Renal pelvis (tissue), 4 donors: ENCODE results near the gene RAB28. TPM values are rescaled to one million over a fixed set of nuclear protein-coding genes. Genes with fewer than 3 reads are reported as not detected.

ENCODE experiments used
- DNase-seq: peaks from one replicate; pipeline ENCODE4 v3.0.0-alpha.2; 2013
- polyA plus RNA-seq, 3 donors: library from polyadenylated mRNA; unstranded; fragments of 120-200 nt; gene quantifications; one replicate each; pipeline ENCODE4 v1.2.1, GENCODE V29; 2013; ENCODE audit not compliant: insufficient read length in 3 of 3

The RAB28 gene
- polyA plus RNA-seq, 3 donors: 27.8 to 35.3 (median 33.7) TPM

DNA sequence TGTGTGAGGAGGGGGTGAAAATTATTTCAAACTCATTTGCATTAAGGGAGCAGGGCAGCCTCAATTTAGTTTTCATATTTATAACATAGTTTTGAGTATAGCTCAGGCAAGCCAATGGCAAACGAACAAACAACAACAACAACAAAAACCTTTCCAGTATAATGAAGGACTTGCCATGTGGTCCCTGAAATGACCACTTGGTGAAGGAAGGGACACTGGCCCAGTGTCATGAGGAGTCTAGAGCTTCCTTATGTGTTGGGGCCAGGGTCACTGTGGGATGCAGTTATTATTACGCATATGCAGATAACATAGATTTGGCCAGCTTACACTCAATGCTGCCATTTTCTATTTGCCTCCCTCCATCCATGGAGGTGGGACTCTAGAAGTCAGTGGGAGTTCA, 36.9 kb upstream of the RAB28 start:
- DNase-seq: no peak

DNA sequence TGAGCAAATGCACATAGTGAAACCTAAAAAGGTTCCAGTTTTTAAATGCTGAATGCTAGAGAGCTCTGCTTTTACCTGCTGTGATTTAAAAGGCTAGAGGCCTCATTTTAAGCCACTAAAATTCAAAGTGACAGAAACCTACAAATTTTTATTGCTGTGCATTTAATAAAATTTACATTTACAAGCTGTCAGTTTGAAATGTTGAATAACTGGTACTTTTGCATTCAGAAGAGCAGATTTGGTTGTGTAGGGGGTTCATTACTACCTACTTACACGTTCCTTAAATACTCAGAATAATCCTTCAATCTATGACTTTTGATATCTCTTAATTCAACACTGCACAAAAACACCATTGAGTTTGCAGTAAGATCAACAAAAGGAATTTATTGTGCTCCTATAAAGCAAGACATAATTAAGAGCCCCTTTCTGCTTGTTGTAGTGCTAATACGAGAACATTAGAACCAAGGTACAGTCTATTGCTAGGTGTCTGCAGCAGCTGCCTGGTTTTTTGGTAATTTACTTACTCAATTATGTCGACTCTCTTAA, 32.2 kb upstream of the RAB28 start:
- DNase-seq: no peak

DNA sequence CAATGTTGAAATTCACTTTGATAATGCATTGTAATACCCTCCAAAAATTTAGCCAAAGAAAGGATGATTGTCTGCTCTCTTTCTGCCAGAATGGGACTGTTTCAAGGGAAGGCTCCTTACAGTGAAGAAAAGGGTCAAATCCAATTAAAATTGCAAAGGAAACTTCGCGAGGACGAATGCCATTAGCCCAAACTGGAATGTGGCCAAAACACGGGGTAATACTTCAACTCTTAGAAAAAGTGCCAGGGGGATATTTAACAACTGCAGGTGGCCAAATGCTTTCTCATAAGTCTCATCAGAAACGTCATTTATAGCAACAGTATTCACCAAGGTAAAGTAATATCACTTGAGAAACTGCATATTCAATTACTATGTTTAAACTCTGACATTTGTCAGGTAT, 31.1 kb upstream of the RAB28 start:
- no peak for DNase-seq

DNA sequence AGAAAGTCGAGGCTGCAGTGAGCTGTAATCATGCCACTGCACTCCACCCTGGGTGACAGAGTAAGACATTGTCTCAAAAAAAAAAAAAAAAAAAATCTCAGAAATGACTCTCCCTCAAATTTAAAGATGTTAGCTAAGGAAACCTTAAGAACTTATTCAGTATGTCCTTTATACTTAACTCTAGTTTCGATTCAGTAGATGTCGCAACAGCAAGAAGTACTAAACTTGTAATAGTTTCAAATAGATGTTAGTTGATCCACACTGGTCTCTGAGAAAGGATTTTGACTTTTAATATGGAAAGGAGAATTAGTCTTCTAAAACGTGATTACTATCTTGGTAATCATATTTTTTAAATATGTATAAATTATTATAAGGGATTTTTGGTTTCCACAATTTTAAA, 30.6 kb upstream of the RAB28 start:
- DNase-seq: no peak

DNA sequence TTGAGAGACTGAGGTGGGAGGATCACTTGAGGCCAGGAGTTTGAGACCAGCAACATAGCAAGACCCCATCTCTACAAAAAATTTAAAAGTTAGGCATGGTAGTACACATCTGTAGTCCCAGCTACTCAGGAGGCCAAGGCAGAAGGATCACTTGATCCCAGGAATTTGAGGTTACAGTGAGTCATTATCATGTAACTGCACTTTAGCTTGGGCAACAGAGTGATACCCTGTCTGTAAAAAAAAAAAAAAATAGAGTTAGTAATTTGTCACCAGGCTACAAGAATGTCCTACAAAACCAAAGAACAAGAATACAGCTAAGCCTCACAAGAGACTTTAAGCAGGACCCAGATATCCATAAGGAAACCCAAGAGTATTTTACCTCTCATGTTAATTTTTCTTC, 27.0 kb upstream of the RAB28 start:
- no peak for DNase-seq

DNA sequence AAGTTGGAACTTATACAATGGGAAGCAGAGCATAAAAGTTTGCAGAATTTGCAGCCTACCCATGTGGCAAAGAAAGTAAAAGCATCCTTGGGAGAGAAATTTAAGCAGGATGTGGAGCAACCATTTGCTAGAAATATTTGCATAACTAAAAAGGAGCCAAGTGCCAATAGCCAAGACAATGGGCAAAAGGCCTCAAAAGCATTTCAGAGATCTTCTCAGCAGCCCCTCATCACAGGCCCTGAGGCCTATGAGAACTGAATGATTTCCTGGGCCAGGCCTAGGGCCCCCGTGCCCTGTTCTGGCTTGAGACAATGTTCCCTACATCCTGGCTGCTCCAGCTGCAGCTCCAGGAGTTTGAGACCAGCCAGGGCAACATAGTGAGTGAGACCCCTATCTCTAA, 25.3 kb upstream of the RAB28 start:
- DNase-seq: no peak

DNA sequence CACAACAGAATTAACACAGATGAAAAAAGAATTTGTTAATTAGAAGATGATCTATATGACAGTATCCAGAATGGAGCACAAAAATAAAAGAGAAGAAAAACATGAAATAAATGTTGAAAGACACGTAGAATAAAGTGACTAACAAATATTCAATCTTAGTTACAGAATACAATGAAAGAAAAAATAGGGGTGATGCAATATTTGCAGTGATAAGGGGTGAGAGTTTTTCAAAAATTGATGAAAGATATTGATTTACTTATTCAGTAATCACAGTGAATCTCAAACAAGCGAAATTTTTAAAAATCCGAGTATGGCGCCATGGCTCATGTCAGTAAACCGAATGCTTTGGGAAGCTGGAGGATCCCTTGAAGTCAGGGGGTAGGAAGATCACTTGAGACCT, 20.2 kb upstream of the RAB28 start:
- no peak for DNase-seq

DNA sequence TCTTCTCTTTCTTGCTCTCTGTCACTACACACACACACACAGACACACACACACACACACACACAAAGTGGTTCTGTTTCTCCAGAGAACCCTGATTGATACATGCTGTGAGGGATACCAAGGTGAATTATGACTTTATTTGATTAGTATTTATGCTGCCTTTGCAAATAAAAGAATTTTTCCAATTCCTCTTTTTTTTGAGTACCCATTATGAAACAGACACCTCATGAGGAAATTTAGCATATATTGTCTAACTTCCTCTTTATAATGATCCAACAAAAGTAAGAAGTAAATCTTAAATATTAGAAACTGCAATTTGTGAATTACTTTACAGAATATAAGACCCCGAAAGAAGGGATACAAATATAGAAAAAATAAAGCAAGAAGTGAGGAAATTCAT, 14.3 kb upstream of the RAB28 start:
- no peak for DNase-seq

DNA sequence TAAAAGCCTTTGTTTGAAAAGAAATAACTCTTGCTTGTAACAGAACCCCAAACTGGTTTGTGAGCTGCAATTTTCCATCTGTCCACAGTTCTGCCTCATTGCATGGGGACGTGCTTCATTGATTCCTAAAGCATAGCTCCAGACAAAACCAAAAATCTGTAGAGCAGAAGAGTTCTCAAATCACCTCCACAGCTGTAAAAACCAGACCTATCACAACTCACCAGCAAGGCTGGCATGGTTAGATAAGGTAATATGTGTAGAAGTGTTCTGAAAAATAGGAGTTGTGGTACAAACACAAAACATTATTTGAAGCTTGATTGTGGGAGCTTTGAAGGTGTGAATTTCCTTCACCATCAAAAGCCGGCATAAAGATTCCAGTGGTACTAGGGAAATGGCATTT, 12.5 kb upstream of the RAB28 start:
- DNase-seq: no peak

DNA sequence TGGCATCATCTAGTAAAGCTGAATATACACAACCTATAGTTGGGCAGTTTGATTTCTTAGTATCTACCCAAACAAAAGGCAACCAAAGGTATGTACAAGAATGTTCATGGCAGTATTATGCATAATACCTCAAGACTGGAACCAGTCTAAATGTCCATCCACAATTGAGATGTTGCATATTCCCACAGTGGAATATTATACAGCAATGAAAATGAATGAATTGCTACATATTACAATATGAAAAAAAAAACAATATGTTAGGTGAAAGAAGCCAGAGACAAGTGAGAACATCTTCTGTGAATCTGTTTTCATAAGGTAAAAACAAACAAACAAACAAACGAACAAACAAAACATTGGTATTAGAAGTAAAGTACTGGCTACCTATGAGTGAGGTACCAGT, 11.6 kb upstream of the RAB28 start:
- no peak for DNase-seq

DNA sequence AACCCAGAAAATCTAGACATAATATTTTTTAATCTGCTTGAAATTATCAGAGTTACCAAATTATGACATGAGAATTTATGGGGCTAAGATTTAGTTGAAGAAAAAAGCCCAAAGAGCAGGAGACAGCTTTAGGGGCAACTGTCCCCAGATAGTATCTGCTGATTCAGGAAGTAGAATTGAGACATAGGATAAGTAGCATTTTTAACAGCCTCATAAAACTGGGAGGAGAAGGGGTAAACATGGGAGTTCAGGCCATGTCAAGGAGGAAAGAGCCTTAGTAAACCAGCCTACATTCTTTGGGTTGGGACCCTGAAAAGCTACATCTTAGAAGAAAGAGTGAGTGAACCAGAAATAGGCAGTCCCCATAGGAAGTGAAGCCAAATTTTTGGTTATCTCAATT, 9.7 kb upstream of the RAB28 start:
- DNase-seq: no peak

DNA sequence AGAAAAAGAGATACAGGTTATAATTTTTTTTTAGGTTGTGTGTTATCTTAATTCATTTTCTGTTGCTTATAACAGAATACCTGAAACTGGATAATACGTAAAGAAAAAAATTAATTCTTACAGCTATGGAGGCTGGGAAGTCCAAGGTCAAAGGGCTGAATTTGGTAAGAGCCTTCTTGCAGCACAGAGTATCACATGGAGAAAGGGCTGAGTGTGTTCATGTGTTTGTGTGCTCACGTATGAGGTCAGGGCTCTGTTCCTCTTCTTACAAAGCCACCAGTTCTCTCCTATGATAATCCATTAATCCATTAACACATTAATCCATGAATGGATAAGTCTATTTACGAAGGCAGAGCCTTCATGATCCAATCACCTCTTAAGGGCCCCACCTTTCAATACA, 8.6 kb upstream of the RAB28 start:
- no peak for DNase-seq

DNA sequence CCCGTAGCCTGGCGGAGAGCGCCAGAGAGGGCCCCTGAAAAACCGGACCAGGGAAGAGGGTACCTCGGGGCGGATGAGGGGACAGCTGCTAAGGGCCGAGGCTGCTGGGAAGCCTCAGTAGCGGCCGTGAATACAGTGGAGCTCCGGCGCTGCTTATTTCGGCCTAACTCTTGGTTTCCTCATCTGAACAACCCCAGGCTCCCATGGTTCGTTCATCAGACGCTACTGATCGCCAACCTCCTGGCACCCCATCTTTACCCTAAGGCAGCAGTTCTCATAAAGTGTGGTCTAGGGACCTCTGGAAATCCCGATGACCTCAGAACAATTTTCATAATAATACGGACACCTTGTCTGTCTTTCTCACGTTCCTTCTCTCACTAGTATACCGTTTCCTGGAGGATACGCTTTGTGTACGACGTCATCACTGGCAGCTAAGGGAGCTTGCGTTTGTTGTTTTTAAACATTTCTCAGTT, 645 bp upstream of the RAB28 start:
- DNase-seq: peak; percentile 19

DNA sequence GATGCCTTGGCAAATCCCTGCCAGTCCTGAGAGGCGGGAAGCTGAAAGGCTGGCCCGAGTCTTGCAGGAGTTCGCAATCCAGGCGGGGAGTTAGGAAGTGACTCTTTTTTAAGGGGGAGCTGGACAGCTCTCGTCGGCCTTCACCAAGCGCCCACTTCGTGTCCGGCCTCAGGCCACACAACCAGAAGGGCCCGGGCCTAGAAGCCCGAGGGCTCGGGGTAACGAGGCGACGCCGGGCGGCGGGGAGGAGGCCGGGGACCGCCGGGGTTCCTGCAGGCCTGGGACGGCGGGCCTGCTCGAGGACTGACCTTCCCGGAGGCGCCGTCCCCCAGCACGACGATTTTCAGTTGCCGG, 395 bp downstream of the RAB28 start:
- DNase-seq: peak; percentile 70

DNA sequence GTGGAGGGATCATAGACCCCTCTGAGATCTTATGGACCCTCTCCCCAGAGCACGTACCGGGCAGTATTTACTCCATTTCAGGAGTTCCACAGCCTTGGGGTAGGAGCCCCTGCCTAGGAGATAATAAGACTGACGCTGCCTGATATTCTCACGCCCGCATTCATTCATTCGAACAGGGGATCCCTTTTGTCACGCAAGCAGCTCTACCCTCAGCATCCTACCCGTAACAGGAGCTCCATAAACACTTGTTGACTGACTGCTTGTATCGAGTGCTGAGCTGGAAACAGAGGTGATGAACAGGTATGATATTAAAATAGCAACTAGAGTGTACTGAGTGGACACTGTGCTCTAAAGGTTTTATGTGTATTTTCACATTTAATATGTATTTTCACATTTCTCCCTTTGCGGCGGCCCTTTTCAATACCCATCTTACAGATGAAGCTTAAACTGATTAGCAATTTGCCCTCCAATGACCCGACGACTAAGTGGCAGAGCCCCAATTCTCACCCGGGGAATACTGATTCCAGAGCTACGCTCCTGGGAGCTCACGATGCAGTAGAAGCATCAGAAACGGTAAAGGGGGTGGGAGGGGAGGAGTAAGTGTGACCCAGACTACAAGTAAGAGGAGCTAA, 888 bp downstream of the RAB28 start:
- no peak for DNase-seq

DNA sequence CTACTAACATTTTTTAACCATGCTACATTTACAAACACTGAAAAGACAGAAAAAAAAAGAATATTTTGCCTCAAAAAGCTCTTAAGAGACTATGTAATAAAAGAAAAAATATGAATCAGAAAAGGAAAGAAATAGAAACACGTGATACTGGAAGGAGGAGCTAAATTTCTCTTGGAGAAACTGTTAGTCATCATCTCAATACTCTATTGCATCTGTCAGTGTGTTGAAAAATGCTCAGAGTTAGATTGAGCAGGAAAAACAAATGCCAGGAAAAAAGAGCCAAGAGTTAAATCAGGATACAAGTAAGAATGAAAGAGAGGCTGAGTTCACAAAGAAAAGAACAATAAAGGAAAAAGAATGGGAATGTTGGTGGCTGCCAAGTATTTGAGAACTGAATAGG, 2.6 kb downstream of the RAB28 start:
- no peak for DNase-seq

DNA sequence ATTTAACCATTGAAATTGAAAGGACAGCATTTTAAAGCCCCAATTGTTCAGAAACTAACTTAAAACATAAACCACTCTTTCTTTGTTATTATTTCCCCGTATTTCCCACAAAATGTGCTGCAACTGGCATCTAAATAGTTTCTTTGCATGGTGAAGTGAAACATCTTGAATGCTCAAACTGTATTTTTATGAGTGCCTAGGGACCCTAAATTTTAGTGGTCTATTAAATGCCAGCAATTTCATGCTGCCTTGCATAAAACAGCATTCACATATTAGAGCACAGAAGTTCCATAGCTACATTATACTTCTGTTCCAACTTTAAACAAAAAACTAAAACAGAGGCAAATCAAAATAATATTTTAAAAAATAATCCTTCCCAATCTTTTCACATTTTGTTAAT, 5.4 kb downstream of the RAB28 start:
- DNase-seq: no peak

DNA sequence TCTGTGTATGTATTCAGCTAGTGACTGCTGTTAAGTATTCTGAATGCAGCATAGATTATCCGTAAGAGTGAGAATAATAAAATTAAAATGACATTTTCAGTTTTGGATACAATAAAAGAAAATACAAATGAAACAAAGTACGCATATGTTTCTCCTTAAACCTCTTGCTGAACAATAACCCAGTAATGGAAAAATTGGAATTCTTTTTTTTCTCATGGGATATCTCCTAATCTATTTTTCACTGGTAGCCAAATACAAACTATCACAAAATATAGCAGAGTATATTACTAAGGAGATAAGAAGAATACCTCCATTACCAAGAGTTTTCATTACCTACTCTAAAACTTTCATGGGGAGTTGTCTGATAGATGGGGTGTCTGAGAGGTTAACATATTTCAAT, 6.0 kb downstream of the RAB28 start:
- DNase-seq: no peak

DNA sequence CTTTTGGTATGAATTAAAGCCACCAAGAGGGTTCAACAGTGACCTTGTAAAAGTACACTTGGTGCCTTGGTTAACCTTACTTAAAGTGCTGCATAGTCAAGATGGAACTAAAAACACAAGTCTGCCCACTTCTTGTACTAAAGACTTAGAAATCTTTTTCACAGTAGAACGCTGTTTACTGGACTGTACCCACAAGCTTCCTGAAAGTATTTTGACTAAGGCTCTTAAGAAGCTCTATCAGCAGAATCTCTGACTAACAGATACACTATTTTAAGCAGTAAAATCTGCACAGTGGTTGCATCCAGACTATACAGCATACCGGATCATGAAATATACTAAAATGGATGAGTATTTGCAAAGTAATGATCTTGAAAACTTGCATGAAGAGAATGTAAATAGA, 7.2 kb downstream of the RAB28 start:
- no peak for DNase-seq

DNA sequence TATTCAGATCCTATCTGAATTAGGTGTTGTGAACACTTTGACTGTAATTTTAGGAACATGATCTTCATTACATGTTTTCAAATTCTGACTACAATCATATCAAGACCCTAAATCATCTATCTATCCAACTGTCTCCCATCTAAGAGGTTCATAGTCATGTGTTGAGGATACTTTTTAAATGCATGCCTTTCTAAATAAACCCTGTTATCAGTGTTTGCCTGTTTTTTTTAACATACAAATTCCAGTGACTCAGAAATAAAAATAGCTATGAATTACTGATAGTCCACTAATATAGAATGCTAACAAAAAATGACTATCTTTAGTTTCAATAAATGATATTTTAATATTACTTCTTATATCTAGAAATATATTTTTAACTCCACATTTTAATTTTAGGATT, 8.0 kb downstream of the RAB28 start:
- no peak for DNase-seq

DNA sequence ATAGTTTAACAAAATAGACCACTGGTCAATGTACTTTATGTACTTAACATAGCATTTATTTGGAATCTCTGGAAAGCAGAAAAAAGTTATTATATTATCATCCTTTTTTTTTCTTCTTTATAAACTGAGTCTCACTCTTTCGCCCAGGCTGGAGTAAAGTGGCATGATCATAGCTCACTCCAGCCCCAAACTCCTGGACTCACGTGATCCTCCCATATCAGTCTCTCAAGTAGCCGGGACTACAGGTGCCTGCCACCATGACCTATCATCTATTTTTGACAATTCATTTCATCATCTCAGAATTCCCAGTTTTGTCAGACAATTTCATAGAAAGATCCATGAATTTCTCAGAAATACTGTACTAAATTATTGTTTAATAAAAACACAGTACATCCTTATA, 12.7 kb downstream of the RAB28 start:
- DNase-seq: no peak

DNA sequence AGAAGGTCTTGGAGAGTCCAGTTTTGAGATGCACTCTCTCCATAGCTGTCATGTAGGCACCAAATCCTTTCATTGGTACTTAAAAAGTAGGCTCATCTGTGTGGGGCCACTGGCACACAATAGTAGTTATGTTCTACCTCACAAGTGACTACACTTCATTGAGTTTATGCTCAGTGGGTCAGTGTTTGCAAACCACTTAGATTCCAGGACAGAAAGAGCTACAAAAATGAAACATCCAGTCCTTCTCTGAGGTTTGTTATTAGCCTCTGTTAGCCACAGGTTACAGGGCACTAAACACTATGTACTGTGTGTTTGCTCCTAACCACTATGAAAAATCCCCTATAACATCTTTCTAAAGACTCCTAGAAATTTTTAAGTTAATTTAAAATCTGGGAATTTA, 13.8 kb downstream of the RAB28 start:
- DNase-seq: no peak

DNA sequence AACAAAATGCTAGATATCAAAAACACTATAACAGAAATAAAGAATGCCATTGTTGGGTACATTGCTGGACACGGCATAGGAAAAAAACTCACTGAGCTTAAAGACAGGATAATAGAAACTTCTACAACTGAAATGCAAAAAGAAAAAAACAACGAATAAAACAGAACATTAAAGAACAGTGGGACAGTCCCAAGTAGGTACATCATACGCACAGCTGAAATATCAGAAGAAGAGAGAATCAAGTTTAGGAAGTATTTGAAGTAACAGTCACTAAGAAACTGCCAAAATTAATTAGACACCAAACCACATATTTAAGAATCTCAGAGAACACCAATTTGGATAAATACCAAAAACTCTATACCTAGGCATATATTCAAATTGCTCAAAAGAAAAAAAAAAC, 19.2 kb downstream of the RAB28 start:
- no peak for DNase-seq

DNA sequence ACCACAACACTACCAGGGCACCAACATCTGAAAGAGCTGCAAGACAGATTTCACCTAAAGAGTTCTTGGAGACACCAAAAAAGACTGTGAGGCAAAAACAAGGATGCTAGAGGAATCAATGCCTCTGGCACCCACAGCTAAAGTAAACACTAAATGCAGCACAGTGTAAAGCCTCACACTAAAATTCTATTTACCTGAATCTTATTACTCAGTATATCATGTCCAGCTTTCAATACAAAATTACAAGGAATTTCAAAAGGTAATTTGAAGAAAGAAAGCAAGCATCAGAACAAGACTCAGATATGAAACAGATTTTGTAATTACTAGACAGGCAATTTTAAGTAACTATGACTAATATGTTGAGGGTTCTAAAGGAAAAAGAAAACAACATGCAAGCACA, 19.6 kb downstream of the RAB28 start:
- DNase-seq: no peak
